ENCODE results near the gene LIPJ.

The LIPJ gene

DNA sequence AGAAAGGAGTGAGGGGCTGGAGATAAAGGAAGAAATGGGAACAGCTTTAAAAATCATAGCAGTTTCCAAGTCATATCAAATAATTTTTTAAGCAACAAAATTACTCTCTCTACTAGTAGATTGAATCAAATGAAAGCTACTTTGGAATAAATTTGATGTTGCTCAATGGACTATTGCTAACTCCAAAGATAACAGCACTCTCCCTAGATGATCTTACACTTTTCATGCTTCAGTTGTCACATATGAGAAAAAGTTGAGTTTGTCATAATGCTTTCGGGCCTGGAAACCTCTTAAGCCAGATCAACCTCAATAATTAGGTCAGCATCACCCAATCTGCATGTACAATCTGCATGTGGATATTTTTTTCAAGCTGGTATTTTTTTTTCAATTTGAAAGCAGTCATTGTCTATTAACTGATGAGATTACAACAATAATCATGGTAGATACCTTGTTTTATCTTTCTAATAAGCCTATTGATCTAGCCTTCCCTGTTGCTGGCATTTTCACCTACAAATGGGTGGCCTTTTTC lies 31.3 kb downstream of the LIPJ start:
- Mint-ChIP-seq H3K4me1 (ENCODE audit: low read depth in 2 of 2) (no peaks in the 10 kb centered on the region), H3K9me3 (no peaks in the 10 kb centered on the region), H3K27me3 (no peaks in the 10 kb centered on the region), H3K4me3 (no peak overlapping the region), H3K36me3 (ENCODE audit: insufficient read depth) (no peaks in the 10 kb centered on the region), H3K27ac (no peak overlapping the region)
- DNase-seq: no peak
- ATAC-seq (replicated peaks): no peak

DNA sequence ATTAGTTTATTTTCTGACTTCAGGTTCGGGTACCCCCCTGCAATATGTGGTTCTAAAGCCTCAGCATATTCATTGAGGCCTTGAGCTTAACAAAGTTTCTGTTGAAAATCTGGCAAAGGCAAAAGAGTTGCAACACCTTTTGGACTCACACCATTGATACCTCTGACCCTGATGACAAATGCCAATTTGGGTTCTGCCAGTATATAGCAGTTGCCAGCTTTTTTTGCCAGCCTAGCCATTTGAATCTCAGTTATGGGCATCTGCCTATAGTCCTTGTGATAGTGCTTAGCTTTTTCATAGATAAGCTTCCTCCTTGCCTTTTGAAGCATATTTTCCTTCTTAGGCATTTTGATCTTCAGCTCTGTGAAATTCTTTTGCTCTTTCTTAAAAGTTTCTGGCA lies 31.9 kb downstream of the LIPJ start:
- no peak for ATAC-seq (replicated peaks)
- no peaks in the 10 kb centered on the region for H3K27me3 Mint-ChIP-seq
- DNase-seq: no peak
- H3K27ac Mint-ChIP-seq: no peak overlapping the region
- no peaks in the 10 kb centered on the region for H3K9me3 Mint-ChIP-seq
- H3K36me3 Mint-ChIP-seq (ENCODE audit: insufficient read depth): no peaks in the 10 kb centered on the region
- no peak overlapping the region for H3K4me3 Mint-ChIP-seq
- H3K4me1 Mint-ChIP-seq (ENCODE audit: low read depth in 2 of 2): no peaks in the 10 kb centered on the region

DNA sequence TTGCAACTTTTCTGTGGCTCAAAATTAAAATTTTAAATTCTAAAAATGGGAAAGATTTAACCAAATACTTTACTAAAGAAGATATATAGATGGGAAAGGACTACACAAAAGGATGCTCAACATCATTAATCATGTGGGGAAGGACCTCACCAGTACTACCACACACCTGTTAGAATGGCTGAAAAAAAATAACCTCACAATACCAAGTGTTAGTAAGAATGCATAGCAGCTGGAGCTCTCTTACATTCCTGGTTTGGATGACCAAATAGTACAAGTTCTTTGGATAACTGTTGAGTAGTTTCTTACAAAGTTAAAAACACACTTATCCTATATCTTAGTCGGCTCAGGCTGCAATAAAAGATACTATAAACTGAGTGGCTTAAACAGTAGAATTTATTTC lies 33.9 kb downstream of the LIPJ start:
- H3K4me1 Mint-ChIP-seq (ENCODE audit: low read depth in 2 of 2): no peaks in the 10 kb centered on the region
- no peaks in the 10 kb centered on the region for H3K9me3 Mint-ChIP-seq
- H3K27me3 Mint-ChIP-seq: no peaks in the 10 kb centered on the region
- no peak overlapping the region for H3K4me3 Mint-ChIP-seq
- no peak overlapping the region for H3K27ac Mint-ChIP-seq
- no peaks in the 10 kb centered on the region for H3K36me3 Mint-ChIP-seq (ENCODE audit: insufficient read depth)
- ATAC-seq (replicated peaks) (no peak), DNase-seq (no peak)

DNA sequence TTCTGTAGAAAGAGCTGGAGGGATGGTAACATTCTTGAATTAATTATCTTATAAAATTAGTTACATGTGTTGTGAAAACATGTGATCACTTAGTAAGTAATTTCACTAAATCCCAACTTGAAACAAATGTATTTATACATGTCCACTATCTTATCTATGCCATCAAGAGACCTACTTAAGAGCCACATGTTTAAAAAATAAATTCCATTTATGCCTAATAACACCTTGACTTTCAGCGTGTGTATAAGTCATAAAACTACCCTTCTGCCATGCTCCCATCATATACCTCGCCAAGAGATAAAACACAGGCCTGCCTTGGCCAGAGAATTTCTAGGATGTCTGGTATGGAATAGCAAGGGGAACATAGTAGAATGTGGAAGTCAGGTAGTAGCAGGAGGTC lies 37.3 kb downstream of the LIPJ start:
- no peak overlapping the region for H3K27ac Mint-ChIP-seq
- no peaks in the 10 kb centered on the region for H3K9me3 Mint-ChIP-seq
- no peaks in the 10 kb centered on the region for H3K4me1 Mint-ChIP-seq (ENCODE audit: low read depth in 2 of 2)
- H3K27me3 Mint-ChIP-seq: no peaks in the 10 kb centered on the region
- no peak for ATAC-seq (replicated peaks)
- no peak overlapping the region for H3K4me3 Mint-ChIP-seq
- H3K36me3 Mint-ChIP-seq (ENCODE audit: insufficient read depth): no peaks in the 10 kb centered on the region
- no peak for DNase-seq

DNA sequence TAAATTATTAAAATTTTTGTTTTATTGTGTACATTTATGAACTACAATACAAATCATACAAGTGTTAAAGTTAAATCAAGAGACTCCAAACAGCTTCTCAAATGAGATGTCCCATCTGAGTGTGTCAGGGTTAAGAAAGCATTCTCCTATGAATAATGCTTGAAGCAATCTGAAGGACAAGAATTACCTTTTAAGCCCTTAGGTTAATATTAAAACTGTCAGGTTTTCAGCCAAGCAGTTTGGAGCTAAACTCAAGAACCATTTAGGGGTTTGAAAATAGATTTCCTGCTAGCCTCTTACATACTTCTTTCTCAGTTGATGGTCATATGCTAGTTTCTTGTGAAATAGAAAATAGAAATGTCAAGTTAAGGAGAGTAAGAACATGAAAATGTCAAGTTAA lies 38.3 kb downstream of the LIPJ start:
- Mint-ChIP-seq H3K27ac (no peak overlapping the region), H3K4me1 (ENCODE audit: low read depth in 2 of 2) (no peaks in the 10 kb centered on the region), H3K36me3 (ENCODE audit: insufficient read depth) (no peaks in the 10 kb centered on the region), H3K27me3 (no peaks in the 10 kb centered on the region), H3K4me3 (no peak overlapping the region), H3K9me3 (no peaks in the 10 kb centered on the region)
- no peak for ATAC-seq (replicated peaks)
- DNase-seq: no peak

DNA sequence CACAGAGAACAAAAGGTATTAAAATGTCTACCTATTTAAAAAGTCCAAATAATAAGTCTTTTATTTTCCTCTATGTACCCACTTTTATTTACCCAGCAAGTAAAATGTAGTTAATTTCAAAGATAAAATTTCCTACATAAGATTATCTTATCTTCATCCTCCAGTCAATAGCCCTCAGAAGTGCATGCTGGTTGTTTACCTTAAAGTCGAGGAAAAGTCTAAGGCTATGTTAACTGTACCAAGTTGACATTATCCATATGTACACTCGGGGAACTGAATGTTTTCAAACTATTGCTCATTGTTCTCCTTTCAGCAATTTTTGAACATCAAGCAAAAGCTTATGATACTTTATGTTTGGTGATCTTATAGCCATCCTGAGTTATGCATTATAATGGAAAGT lies 53.6 kb downstream of the LIPJ start:
- no peaks in the 10 kb centered on the region for H3K4me1 Mint-ChIP-seq (ENCODE audit: low read depth in 2 of 2)
- H3K27ac Mint-ChIP-seq: no peak overlapping the region
- no peaks in the 10 kb centered on the region for H3K36me3 Mint-ChIP-seq (ENCODE audit: insufficient read depth)
- ATAC-seq (replicated peaks): no peak
- H3K27me3 Mint-ChIP-seq: peaks cover 31 to 34% of the 10 kb centered on the region in 2 donors
- no peak for DNase-seq
- H3K4me3 Mint-ChIP-seq: no peak overlapping the region
- no peaks in the 10 kb centered on the region for H3K9me3 Mint-ChIP-seq

DNA sequence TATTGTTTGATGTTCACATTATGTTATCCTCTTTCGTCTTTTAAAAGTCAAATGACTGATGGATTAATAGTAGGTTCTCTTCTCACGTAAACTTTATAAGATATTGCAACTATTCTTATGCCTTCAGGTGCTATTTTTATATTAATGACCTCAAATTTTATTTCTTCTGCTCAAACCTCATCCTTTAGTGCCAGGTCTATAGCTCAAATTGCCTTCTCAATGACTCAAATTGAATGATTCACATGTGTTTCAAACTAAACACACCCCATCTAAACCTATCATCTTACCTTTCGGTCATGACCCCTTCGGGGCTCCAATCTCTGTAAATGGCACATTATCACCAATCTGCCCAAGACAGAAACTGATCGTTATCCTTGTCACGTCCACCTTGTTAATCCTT lies 55.6 kb downstream of the LIPJ start:
- H3K4me3 Mint-ChIP-seq: no peak overlapping the region
- H3K27me3 Mint-ChIP-seq: peaks cover 15 to 22% of the 10 kb centered on the region in 2 donors
- no peak overlapping the region for H3K27ac Mint-ChIP-seq
- no peaks in the 10 kb centered on the region for H3K4me1 Mint-ChIP-seq (ENCODE audit: low read depth in 2 of 2)
- DNase-seq: no peak
- H3K9me3 Mint-ChIP-seq: no peaks in the 10 kb centered on the region
- no peaks in the 10 kb centered on the region for H3K36me3 Mint-ChIP-seq (ENCODE audit: insufficient read depth)
- no peak for ATAC-seq (replicated peaks)

DNA sequence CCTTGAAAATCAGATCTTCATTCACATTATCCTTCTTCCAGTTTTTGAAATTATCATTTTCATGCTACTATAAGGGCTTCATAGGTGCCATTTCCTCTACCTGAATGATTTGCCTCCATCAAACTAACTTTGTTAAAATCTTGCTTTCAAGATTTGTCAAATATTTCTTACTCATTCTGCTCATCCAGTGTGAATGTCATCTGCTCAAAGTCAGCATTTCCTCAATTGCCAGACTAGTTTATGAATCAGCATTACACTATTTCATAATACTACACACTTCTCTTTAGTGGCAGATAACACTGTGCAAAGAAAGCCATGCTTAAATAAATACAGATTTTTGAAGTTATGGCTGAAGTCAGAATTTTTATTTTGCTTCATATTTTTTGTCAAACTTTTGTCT lies 56.4 kb downstream of the LIPJ start:
- H3K36me3 Mint-ChIP-seq (ENCODE audit: insufficient read depth): no peaks in the 10 kb centered on the region
- no peaks in the 10 kb centered on the region for H3K9me3 Mint-ChIP-seq
- peaks cover 10 to 16% of the 10 kb centered on the region in 2 donors for H3K27me3 Mint-ChIP-seq
- no peaks in the 10 kb centered on the region for H3K4me1 Mint-ChIP-seq (ENCODE audit: low read depth in 2 of 2)
- ATAC-seq (replicated peaks): no peak
- DNase-seq: no peak
- H3K27ac Mint-ChIP-seq: no peak overlapping the region
- no peak overlapping the region for H3K4me3 Mint-ChIP-seq

DNA sequence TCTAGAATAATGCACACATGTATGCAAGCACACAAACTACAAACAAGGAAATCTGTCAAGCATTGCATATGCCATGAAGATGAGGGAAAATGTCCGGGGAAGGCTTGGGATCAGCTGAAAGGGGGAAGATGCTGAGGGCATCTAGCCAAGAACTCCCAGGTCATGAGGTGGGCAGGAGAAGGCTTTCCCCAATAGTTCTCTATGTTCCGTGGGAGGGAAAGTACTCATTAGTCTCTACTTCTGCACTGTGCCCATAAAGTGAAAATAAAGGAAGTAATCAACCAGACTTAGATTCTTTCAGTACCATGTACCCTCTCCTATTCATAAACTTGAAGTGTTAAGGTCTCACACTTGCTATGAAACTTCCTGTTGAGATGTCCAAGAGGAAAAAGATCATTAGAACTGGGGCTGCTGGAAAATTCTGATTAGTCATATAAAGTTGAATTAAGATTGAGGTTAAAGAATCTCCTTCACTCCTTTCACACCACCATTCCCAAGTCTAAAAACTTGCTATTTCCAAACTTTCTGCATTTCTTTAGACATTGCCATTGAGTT lies 60.6 kb downstream of the LIPJ start:
- Mint-ChIP-seq H3K36me3 (ENCODE audit: insufficient read depth) (no peaks in the 10 kb centered on the region), H3K4me3 (no peak overlapping the region), H3K27me3 (peaks cover 7 to 9% of the 10 kb centered on the region in 2 donors), H3K4me1 (ENCODE audit: low read depth in 2 of 2) (no peaks in the 10 kb centered on the region), H3K9me3 (no peaks in the 10 kb centered on the region), H3K27ac (no peak overlapping the region)
- DNase-seq (no peak), ATAC-seq (replicated peaks) (no peak)

DNA sequence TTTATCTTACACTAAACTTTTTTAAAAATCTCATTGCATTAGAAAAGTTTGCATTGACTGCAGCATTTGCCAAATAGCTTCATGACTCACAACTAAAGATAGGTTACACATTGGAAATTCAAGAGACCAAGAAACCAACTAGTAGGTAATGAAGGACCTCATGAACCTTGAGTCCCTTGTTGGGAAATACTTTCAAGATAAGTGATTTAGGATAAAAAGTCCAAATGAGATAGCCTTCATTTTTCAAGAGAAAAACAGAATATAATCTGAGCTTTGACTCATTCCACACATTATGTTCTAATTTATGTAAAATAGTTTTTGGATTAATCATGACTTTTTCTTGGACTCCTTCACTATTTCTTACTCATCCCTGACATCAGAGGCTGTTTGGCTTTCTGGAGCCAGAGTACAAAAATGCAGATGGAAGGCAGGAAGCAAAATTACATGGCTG lies 64.6 kb downstream of the LIPJ start:
- no peaks in the 10 kb centered on the region for H3K9me3 Mint-ChIP-seq
- ATAC-seq (replicated peaks): no peak
- peaks cover 7 to 9% of the 10 kb centered on the region in 2 donors for H3K27me3 Mint-ChIP-seq
- no peak for DNase-seq
- H3K27ac Mint-ChIP-seq: no peak overlapping the region
- H3K4me1 Mint-ChIP-seq (ENCODE audit: low read depth in 2 of 2): no peaks in the 10 kb centered on the region
- no peaks in the 10 kb centered on the region for H3K36me3 Mint-ChIP-seq (ENCODE audit: insufficient read depth)
- no peak overlapping the region for H3K4me3 Mint-ChIP-seq

DNA sequence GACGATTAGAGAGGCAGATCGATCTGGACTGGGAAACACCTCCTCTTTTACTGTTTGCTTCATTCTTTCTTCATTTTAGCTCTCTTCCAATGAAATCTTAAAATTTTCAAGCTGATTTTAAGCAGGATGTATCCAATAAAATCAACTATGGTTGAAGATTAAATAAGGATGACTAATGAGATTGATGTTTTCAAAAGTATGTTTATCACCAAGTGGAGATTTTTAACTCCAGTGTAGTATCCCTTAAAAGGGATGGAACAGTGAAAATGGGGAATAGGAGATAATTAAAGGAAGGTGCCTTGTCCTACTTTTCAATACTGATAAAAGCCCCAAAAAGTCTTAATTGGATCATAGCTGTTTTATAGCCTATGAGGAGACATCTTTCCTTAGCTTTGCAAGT lies 66.1 kb downstream of the LIPJ start:
- H3K27ac Mint-ChIP-seq: no peak overlapping the region
- H3K9me3 Mint-ChIP-seq: no peaks in the 10 kb centered on the region
- ATAC-seq (replicated peaks) (no peak), DNase-seq (no peak)
- H3K36me3 Mint-ChIP-seq (ENCODE audit: insufficient read depth): no peaks in the 10 kb centered on the region
- H3K27me3 Mint-ChIP-seq: no peaks in the 10 kb centered on the region
- no peaks in the 10 kb centered on the region for H3K4me1 Mint-ChIP-seq (ENCODE audit: low read depth in 2 of 2)
- H3K4me3 Mint-ChIP-seq: no peak overlapping the region
